Smooth muscle cell (in vitro differentiated cells): ENCODE measurements around the gene PET117. TPM values are rescaled to one million over a fixed set of nuclear protein-coding genes. Genes with fewer than 3 reads are reported as not detected.

Source experiments
- DNase-seq: peaks from one replicate; lab custom pipeline; 2025; ENCODE audit not compliant: unreplicated experiment; lab: John Stamatoyannopoulos, UW
- H2AFZ ChIP-seq: fragments of 200-600 bp; sonication (generic); 2 replicates; pipeline ENCODE4 v1.6.0; 2016; ENCODE audit warnings: antibody characterized with exemption, low read depth, mild to moderate bottlenecking
- H3F3A ChIP-seq: fragments of 200-600 bp; sonication (generic); 2 replicates; pipeline ENCODE4 v1.6.0; 2017; ENCODE audit warnings: antibody characterized with exemption, low read depth
- H3K27ac ChIP-seq: fragments of 200-600 bp; sonication (generic); 2 replicates; pipeline ENCODE4 v1.5.1; 2016; ENCODE audit warnings: low read depth, mild to moderate bottlenecking
- H3K27me3 ChIP-seq: fragments of 200-600 bp; sonication (generic); 2 replicates; pipeline ENCODE4 v1.6.1; 2016; ENCODE audit warnings: low read depth, mild to moderate bottlenecking
- H3K36me3 ChIP-seq: fragments of 200-600 bp; sonication (generic); 2 replicates; pipeline ENCODE4 v1.5.1; 2016; ENCODE audit warnings: low read depth
- H3K4me1 ChIP-seq: fragments of 200-600 bp; sonication (generic); 2 replicates; pipeline ENCODE4 v1.5.1; 2016; ENCODE audit warnings: low read depth
- H3K4me2 ChIP-seq: fragments of 200-600 bp; sonication (generic); 2 replicates; pipeline ENCODE4 v1.6.0; 2016; ENCODE audit warnings: mild to moderate bottlenecking
- H3K4me3 ChIP-seq: fragments of 200-600 bp; sonication (generic); 2 replicates; pipeline ENCODE4 v1.5.1; 2016; ENCODE audit warnings: mild to moderate bottlenecking
- H3K79me2 ChIP-seq: fragments of 200-600 bp; sonication (generic); 2 replicates; pipeline ENCODE4 v1.6.0; 2016; ENCODE audit warnings: low read depth, mild to moderate bottlenecking
- H3K9ac ChIP-seq: fragments of 200-600 bp; sonication (generic); 2 replicates; pipeline ENCODE4 v1.6.0; 2016; ENCODE audit warnings: low read depth
- H3K9me3 ChIP-seq: fragments of 200-600 bp; sonication (generic); replicated peaks from 2 replicates; pipeline ENCODE4 v1.5.1; 2016; ENCODE audit warnings: low read depth
- H4K20me1 ChIP-seq: fragments of 200-600 bp; sonication (generic); 2 replicates; pipeline ENCODE4 v1.6.0; 2016; ENCODE audit warnings: low read depth
- CTCF ChIP-seq: fragments of 200-600 bp; sonication (generic); IDR thresholded peaks from 2 replicates; pipeline ENCODE4 v1.5.1; 2017; ENCODE audit warnings: borderline replicate concordance, mild to moderate bottlenecking, antibody characterized with exemption; ENCODE audit not compliant: insufficient read depth, poor library complexity, severe bottlenecking
- WGBS: methylation state at CpG from one replicate; pipeline ENCODE4 v1.1.7; 2016; ENCODE audit warnings: low lambda C conversion rate; 5-methylcytosine and 5-hydroxymethylcytosine counted together
- polyA plus RNA-seq: library from polyadenylated mRNA; unstranded; fragments of >200 nt; fragmentation: Nextera tagmentation; extraction: Ambion mirVana; gene quantifications from 2 replicates; pipeline ENCODE4 v1.2.1, GENCODE V29; 2016
- total RNA-seq: library from RNA; depleted of rRNA; stranded (reverse); fragments of >200 nt; gene quantifications from 2 replicates; pipeline ENCODE4 v1.2.3, GENCODE V29; 2014

The PET117 gene
- total and polyA plus RNA-seq, 2 experiments from 2014 or later: 8.6 to 9.6 TPM

- peaks cover 25% of the 10 kb centered on the region for H3K79me2 ChIP-seq
- H4K20me1 ChIP-seq: no peaks in the 10 kb centered on the region
- peak overlapping the region; percentile 68 for H3K9ac ChIP-seq
- peak overlapping the region; percentile 90 for H3K4me3 ChIP-seq
- no peak for DNase-seq
- no peaks in the 10 kb centered on the region for H3K36me3 ChIP-seq
- under 1% methylated on average over 15 of the region's 15 CpGs for WGBS
- peak overlapping the region; percentile 96 for H3K4me2 ChIP-seq
- H3K4me1 ChIP-seq: peaks cover 9% of the 10 kb centered on the region
- H3K27me3 ChIP-seq: no peaks in the 10 kb centered on the region
- H3F3A ChIP-seq: no peaks in the 10 kb centered on the region
- H2AFZ ChIP-seq: peak overlapping the region; percentile 98
- peak overlapping the region; percentile 66 for H3K27ac ChIP-seq
- no peak for TF ChIP-seq CTCF
- H3K9me3 ChIP-seq: no peaks in the 10 kb centered on the region
These were observed 561 bp downstream of the PET117 start for GRCh38 chr20:18138266-18138582.

GRCh38 chr20:18138639-18139583, 1.2 kb downstream of the PET117 start:
- peak overlapping the region; percentile 68 for H3K9ac ChIP-seq
- DNase-seq: no peak
- no peaks in the 10 kb centered on the region for H3K9me3 ChIP-seq
- H4K20me1 ChIP-seq: no peaks in the 10 kb centered on the region
- H3K27ac ChIP-seq: no peak overlapping the region
- H3K27me3 ChIP-seq: no peaks in the 10 kb centered on the region
- H3K4me2 ChIP-seq: peak overlapping the region; percentile 96
- 38% methylated on average over 7 of the region's 7 CpGs for WGBS
- no peaks in the 10 kb centered on the region for H3F3A ChIP-seq
- peak overlapping the region; percentile 98 for H2AFZ ChIP-seq
- peak overlapping the region; percentile 90 for H3K4me3 ChIP-seq
- peaks cover 25% of the 10 kb centered on the region for H3K79me2 ChIP-seq
- TF ChIP-seq CTCF: no peak
- no peaks in the 10 kb centered on the region for H3K36me3 ChIP-seq
- H3K4me1 ChIP-seq: peaks cover 9% of the 10 kb centered on the region

GRCh38 chr20:18139832-18140231, 2.2 kb downstream of the PET117 start:
- H3K4me1 ChIP-seq: peaks cover 9% of the 10 kb centered on the region
- DNase-seq: no peak
- H3K4me2 ChIP-seq: peak overlapping the region; percentile 13
- H2AFZ ChIP-seq: no peak overlapping the region
- H3K27me3 ChIP-seq: no peaks in the 10 kb centered on the region
- peaks cover 25% of the 10 kb centered on the region for H3K79me2 ChIP-seq
- no peak for TF ChIP-seq CTCF
- peak overlapping the region; percentile 90 for H3K4me3 ChIP-seq
- H3K36me3 ChIP-seq: no peaks in the 10 kb centered on the region
- no peak overlapping the region for H3K27ac ChIP-seq
- no peaks in the 10 kb centered on the region for H3K9me3 ChIP-seq
- H3F3A ChIP-seq: no peaks in the 10 kb centered on the region
- 100% methylated on average over 2 of the region's 2 CpGs for WGBS
- H4K20me1 ChIP-seq: no peaks in the 10 kb centered on the region
- H3K9ac ChIP-seq: no peak overlapping the region
